GM21576 (cell line): ENCODE measurements around the gene CRYGN.

Experiments used
- ATAC-seq: cut with Tn5 transposase; IDR thresholded peaks from one replicate; pipeline ENCODE4 v1.9.1; 2021; ENCODE audit warnings: mild to moderate bottlenecking, moderate library complexity; ENCODE audit not compliant: unreplicated experiment

Gene CRYGN

GRCh38 chr7:151427705-151428377 is 12.1 kb downstream of the CRYGN start:
- no peak for ATAC-seq

- ATAC-seq = no peak
Measured at GRCh38 chr7:151426904-151427704, 12.8 kb downstream of the CRYGN start.

GRCh38 chr7:151426441-151426903 is 13.5 kb downstream of the CRYGN start:
- no peak for ATAC-seq

GRCh38 chr7:151425670-151426440 is 14.1 kb downstream of the CRYGN start:
- no peak for ATAC-seq

GRCh38 chr7:151424799-151425198 is 15.1 kb downstream of the CRYGN start:
- no peak for ATAC-seq

GRCh38 chr7:151423936-151424335 is 16.0 kb downstream of the CRYGN start:
- ATAC-seq = no peak

- ATAC-seq = no peak
Measured at GRCh38 chr7:151423226-151423625, 16.7 kb downstream of the CRYGN start.

- no peak for ATAC-seq
Measured at GRCh38 chr7:151422212-151422611, 17.7 kb downstream of the CRYGN start.

GRCh38 chr7:151420144-151420543 is 19.8 kb downstream of the CRYGN start:
- no peak for ATAC-seq

GRCh38 chr7:151416941-151417315 is 23.0 kb downstream of the CRYGN start:
- no peak for ATAC-seq

GRCh38 chr7:151416112-151416940 is 23.6 kb downstream of the CRYGN start:
- no peak for ATAC-seq

GRCh38 chr7:151415375-151416105 is 24.4 kb downstream of the CRYGN start:
- ATAC-seq = no peak

GRCh38 chr7:151413241-151413640 is 26.7 kb downstream of the CRYGN start:
- no peak for ATAC-seq

- no peak for ATAC-seq
Measured at GRCh38 chr7:151412318-151412717, 27.6 kb downstream of the CRYGN start.

GRCh38 chr7:151411551-151411950 is 28.4 kb downstream of the CRYGN start:
- no peak for ATAC-seq

GRCh38 chr7:151410405-151411390 is 29.2 kb downstream of the CRYGN start:
- ATAC-seq = no peak

GRCh38 chr7:151409667-151410404 is 30.1 kb downstream of the CRYGN start, which contains the start of gene WDR86:
TSS of gene WDR86 (minus strand) at chr7:151410038. CDS start at chr7:151409589, 449 bp downstream.
- no peak for ATAC-seq
